HG03280 (cell line): ENCODE results near the gene GMDS.

Source experiments
- ATAC-seq: cut with Tn5 transposase; IDR thresholded peaks from one replicate; pipeline ENCODE4 v1.9.1; 2021; ENCODE audit warnings: mild to moderate bottlenecking, moderate library complexity; ENCODE audit not compliant: unreplicated experiment

Gene GMDS

DNA sequence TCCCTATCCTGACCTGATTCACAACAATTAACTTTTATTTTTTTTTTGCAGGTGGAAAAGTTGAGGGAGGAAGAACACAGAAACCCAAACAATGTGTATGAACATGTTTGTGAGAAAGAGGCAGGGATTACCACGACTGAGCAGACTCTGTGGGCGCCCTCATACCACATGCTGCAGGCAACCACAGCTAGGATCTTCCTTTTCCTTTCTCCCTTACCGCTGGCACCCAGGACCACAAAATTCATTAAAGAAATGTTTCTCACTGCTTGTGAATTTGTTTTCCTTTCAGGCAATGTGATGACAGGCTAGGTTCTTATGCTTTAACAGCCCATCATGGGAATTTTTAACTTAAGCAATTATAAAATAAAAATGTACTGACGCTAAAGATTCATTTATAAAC is 287.1 kb downstream of the GMDS start:
- ATAC-seq: no peak

DNA sequence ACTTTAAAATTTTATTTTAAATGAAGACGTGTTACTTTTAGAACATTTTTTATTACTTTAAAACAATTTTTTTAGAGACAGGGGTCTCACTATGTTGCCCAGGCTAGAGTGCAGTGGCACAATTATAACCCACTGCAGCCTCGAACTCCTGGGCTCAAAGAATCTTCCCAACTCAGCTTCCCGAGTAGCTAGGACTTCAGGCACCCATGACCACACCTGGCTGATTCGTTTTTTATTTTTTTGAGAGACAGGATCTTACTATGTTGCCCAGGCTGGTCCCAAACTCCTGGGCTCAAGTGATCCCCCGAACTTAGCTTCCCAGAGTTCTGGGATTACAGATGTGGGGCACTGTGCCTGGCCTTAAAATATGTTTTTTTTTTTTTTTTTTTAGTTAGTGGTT is 287.7 kb downstream of the GMDS start:
- no peak for ATAC-seq

DNA sequence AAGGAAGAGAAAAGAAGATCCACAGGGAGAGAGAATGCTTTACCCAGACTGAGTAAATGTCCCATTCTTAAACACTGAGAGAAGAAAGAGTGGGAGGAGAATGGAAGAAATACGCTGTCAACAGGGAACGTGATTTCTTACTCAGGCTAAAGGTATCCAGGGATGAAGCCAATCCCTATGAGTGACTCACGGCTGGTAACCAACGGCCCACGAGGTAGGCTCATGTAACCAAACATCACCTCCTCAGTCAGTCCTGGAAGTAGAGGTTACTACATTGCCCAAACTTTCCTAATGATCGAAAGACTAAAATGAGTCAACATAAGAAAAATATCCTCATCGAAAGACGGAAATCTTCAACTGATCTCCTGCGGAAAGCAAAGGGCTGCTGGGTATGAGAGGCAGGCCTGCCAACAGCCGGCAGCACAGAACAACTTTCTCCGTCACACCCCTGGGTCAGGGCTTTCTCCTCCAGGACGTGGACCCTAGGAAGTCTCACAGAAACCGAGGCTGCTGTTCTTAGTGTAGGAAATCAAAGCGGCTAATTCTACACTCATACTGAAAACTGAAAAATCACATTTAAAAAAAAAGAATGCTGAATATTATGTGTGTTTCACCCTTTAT is 292.6 kb downstream of the GMDS start:
- no peak for ATAC-seq

DNA sequence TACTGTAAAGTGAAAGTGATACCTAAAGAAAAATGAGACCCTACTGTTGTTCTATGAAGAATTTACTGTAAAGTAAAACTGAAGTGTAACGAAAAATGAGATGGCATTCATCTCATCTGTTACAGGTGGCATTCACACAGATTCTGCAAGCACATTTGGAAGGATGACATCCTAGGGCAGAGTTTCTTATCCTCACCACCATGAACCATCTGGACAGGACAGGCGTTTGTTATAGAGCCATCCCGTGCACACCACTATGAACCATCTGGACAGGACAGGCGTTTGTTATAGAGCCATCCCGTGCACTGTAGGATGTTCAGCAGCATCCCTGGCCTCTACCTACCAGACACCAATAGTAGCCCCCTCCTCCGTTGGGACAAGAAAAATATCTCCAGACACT is 294.8 kb downstream of the GMDS start:
- no peak for ATAC-seq

GRCh38 chr6:1949538-1949937 is 295.9 kb downstream of the GMDS start:
- ATAC-seq: no peak

DNA sequence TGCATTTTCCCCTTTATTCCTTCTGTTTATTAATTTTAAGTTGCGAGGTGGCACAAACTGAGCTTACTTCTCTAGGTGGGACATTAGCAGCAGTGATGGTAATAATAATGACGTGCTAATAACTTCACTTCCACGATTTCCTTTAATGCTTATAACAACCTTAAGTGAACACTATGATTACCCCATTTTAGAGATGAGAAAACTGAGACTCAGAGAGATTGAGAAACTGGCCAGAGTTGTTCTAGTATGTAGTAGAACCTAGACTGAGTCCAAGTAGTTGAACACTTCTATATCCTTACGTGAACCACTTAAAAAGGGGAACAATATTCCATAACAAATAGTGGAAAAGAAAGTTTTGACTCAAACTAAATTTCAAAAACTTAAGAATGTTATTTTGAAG is 297.5 kb downstream of the GMDS start:
- no peak for ATAC-seq

DNA sequence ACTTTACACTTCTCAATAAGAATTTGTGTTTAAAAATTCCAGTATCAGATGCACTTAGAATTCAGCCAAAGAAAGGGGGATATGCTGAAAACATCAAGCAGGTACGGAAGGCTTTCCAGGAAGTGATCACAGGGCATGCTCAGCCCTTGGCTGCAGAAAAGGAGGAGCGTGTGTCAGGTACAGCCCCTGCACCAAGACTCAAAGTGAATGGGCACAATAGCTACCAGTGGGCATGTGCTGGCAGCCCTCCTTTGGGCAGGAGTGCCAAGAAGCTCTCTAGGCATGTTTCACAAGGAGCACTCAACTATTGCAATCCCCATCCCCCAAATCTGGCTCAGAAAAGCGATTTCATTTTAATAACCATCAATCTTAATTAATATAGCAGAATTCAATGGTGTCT is 298.8 kb downstream of the GMDS start:
- ATAC-seq: no peak

- no peak for ATAC-seq
Observed at GRCh38 chr6:1945235-1945832, 300.1 kb downstream of the GMDS start.

- no peak for ATAC-seq
Observed at GRCh38 chr6:1942834-1943233, 302.6 kb downstream of the GMDS start.

- no peak for ATAC-seq
Observed at GRCh38 chr6:1941534-1941933, 303.9 kb downstream of the GMDS start.

- ATAC-seq: no peak
Observed at GRCh38 chr6:1940381-1940780, 305.0 kb downstream of the GMDS start.

DNA sequence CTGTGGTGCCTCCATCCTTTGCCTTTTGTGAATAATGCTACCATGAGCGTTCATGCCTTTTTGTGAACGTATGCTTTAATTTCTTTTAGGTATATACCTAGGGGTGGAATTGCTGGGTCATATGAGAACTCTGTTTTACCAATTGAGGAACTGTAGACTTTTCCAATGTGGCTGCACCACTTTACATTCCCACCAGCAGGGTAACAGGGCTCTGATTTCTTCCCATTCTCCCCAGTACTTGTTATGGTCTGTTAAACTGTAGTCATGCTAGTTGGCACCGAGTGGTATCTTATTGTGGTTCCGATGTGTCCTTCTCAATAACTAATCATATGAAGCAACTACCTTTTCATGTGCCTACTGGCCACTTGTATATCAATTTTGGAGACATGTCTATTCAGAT is 312.1 kb downstream of the GMDS start:
- ATAC-seq: no peak

- no peak for ATAC-seq
Observed at GRCh38 chr6:1931817-1932216, 313.6 kb downstream of the GMDS start.

- ATAC-seq: no peak
Observed at GRCh38 chr6:1930356-1930755, 315.0 kb downstream of the GMDS start.

- ATAC-seq: no peak
Observed at GRCh38 chr6:1929931-1930330, 315.5 kb downstream of the GMDS start.

- no peak for ATAC-seq
Observed at GRCh38 chr6:1925743-1926430, 319.5 kb downstream of the GMDS start.

GRCh38 chr6:1923449-1923848 is 322.0 kb downstream of the GMDS start:
- ATAC-seq: no peak

DNA sequence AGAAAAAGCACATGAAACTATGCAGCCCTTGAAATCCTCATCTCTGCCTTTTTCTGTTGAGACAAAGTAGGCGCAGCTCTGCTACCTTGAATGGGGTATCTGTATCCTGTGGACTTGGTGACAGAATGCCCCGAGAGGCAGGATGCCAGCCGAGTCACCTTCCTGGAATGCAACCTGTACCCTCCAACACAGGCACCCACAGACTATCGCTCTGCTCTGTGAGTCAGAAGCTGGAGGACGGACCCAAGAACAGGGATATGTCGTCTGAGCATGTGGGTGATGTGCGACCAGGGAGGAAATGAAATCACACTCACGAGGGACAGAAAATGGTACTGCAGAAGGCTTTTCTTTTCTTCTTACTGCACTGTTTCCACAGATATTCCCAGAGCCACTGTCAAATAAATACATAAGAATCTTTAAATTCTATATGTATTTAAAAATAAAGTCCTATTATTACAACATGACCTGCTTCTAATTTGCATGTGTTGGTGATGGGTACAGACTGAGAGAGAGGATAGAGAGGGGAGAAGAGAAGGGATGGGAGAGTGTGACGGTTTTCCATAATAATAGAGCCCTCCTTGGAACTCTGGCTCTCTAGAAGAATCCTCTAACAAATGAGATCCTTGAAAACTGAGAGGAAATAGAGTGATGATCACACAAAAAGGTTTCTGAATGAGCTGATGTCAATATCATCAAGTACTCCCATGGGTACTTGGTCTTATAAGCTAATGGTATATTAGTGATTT is 327.6 kb downstream of the GMDS start:
- ATAC-seq: no peak

GRCh38 chr6:1916334-1917070 is 328.9 kb downstream of the GMDS start:
- ATAC-seq: no peak

- no peak for ATAC-seq
Observed at GRCh38 chr6:1915226-1915625, 330.2 kb downstream of the GMDS start.

- ATAC-seq: no peak
Observed at GRCh38 chr6:1913577-1913976, 331.8 kb downstream of the GMDS start.
